GM18873 (cell line): ENCODE data around the gene FLVCR2.
A peak's percentile ranks its signal among the peaks of the same experiment; 100 is the strongest.

ENCODE experiments used
- ATAC-seq: cut with Tn5 transposase; IDR thresholded peaks from one replicate; pipeline ENCODE4 v1.9.1; 2021; ENCODE audit warnings: mild to moderate bottlenecking, moderate library complexity, moderate number of reproducible peaks; ENCODE audit not compliant: unreplicated experiment, low FRiP score

The FLVCR2 gene, protein sequence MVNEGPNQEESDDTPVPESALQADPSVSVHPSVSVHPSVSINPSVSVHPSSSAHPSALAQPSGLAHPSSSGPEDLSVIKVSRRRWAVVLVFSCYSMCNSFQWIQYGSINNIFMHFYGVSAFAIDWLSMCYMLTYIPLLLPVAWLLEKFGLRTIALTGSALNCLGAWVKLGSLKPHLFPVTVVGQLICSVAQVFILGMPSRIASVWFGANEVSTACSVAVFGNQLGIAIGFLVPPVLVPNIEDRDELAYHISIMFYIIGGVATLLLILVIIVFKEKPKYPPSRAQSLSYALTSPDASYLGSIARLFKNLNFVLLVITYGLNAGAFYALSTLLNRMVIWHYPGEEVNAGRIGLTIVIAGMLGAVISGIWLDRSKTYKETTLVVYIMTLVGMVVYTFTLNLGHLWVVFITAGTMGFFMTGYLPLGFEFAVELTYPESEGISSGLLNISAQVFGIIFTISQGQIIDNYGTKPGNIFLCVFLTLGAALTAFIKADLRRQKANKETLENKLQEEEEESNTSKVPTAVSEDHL

DNA sequence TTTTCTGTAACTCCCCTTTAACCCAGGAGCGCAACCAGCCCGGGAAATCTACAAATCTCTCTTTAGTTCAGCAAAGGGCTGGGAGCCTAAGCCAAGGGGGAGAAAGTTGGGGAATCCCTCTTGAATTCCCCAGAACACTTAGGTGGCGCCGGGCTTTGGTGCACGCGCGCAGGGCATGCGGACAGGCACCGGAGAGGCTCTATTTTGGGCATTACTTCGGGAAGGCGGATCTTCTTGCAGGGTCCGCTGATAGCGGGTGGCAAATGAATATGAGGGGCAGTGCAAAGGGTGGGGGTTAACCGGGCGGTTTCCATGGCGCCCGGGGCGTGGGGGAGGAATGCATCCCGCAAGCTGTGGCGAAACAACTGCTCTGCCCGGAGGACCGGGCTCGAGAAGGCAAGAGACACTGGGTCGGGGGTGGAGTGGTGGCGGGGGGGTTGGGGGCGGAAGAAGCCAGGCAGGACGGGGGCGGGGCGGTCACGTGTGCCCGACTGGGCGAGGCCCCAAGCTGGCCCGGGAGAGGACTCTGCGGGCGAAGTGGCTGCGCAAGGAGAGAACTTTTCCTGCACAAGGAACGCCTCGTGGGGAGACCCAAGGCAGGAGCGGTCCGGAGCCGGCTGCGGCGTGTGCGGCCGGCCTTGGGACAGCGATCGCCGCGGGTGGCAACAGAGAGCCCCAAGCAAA, at the start of gene FLVCR2:
Gene FLVCR2, plus strand, starts transcription at position 519 of the 684 bp plus-strand sequence. CDS start 353 bp downstream, outside the sequence.
- ATAC-seq = no peak

DNA sequence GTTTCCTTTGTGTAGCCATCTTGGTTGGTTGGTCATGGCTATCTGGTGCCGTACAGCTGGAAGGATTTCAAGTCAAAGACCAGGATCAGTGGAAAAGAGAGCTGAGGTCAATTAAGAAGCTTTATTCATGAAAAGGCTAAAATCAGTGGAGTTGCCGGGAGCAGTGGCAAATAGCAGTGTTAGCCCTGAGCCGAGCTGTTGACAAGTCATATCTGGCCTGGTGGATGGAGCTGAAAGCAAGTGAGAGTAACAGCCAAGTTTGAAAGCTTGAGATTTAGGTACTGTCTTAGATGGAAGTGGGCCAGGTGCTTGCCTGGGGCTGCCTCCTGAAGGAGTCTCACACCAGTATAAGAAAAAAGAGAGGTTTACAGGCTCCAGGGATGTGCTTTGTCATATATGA, 47.2 kb upstream of the FLVCR2 start:
- ATAC-seq = no peak

DNA sequence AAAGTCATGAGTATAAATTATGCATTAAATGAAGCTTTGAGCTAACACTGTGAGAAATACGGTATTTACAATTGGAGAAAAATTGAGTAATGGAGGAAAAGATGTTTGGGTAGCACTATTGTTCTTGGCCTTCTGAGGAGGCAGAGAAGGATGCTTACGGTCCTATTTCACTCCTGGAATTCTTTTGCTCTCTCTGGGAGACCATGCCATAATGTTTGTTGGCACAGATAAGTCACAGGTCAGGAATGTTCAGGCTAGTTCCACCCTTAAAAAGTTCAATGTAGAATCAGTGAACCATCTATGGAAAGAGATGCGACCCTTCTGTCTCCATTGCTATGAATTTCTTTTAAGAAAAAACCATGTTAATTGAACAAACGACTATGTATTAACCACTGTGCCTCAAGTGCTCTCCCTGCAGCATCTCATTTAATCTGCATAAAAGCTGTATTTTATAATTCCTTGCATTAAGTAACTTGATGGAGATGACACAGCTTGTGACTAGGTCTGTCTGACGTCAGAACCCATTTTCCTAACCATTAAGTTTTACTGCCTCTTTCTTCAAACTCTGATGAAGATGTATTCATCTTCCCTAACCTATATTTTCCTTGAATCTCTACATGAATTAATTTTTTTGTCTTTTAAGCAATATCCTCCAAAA, 46.6 kb upstream of the FLVCR2 start:
- no peak for ATAC-seq

DNA sequence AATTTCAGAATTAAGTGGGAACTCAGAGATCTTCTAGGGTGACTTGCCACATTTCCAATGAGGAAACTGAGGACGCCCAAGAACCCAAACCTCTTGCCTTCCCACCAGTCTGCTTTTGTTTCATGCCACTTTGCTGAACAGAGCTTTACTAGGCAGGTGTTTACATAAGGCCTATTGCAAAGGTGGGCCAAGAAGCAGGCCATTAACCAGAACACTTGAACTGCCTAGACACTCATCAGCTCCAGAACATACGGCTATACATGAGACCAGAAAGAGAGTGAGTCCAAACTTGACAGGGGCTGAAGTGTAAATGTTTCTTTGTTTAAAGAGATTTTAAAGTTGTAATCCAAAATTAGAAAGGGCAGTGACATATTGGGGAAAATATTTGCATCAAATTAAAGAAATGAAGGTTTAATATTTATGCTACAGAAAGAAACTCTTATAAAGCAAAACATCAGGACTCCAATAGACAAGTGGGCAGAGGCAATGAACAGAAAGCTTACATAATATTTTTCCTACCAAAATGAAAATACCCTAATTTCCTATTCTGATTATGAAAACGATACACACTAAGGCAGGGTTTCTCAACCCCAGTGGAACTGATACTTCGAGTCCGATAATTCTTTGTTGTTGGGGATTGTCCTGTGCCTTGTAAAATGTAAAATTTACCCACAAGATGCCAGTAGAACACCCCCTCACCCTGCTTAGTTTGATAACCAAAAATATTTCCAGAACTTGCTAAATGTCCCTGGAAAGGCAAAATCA, 44.4 kb upstream of the FLVCR2 start:
- no peak for ATAC-seq

DNA sequence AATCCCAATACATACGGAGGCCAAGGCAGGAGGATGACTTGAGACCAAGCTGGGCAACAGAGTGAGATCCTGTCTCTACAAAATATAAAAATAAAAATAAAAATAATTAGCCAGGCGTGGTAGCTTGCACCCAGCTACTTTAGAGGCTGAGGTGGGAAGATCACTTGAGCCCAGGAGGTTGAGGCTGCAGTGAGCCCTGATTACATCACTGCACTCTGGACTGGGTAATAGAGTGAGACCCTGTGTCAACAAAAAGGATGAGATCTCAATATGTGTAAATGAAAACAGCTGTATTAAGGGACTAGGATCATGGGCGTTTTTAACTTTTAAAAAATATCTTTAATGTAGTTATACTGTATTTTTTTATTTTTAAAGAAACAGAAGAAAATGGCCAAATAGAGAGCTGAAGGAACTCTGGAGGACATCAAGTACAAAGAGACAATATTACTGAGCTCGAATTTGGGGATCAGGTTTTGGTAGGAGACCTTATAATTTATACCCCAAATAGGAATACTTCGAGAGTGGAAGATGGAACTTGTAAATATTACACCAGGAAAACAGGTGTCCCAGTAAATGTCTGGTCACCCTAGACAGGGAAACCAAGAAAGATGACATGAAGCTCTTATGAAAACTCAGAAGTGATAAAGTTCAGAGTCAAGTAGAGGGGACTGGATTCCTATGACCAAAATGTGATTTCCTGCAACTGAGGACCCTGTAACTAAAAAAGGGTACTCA, 43.1 kb upstream of the FLVCR2 start:
- no peak for ATAC-seq

DNA sequence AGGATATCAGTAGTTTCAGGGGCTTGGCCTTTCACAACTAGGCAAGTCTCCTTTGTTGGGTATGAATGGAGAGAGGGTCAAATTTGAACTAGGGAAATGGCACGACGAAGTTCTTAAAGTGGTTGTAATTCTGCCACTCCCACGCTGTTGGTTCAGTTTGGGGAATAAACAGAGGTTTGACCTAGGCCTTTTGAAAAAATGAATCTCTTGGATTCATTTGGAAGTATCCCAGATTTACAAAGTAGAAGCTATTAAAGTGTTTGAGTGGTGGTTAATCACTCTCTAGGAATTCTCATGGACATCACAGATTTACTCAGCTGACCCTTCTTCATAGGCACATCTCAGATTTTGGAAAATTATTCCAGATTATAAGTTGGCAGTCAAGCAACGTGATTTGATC, 41.3 kb upstream of the FLVCR2 start:
- no peak for ATAC-seq

DNA sequence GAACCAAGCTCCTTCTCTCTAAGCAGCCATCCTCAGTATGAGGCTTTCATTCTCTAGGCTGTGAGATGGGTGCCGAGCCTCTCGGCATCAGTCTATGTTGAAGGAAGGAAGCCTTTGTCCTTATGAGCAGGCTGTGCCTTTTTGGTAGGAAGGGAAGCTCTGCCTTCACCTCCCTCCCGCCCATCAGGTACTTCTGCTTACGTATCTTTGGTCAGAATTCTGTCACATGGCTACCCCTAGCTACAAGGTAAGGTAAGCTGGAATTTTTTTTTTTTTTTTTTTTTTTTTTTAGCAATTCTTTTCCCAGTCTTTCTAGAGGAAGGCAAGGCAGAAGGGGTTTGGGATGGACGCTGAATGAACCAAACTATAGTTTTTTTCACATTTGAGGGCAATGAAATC, 39.3 kb upstream of the FLVCR2 start:
- ATAC-seq = no peak

DNA sequence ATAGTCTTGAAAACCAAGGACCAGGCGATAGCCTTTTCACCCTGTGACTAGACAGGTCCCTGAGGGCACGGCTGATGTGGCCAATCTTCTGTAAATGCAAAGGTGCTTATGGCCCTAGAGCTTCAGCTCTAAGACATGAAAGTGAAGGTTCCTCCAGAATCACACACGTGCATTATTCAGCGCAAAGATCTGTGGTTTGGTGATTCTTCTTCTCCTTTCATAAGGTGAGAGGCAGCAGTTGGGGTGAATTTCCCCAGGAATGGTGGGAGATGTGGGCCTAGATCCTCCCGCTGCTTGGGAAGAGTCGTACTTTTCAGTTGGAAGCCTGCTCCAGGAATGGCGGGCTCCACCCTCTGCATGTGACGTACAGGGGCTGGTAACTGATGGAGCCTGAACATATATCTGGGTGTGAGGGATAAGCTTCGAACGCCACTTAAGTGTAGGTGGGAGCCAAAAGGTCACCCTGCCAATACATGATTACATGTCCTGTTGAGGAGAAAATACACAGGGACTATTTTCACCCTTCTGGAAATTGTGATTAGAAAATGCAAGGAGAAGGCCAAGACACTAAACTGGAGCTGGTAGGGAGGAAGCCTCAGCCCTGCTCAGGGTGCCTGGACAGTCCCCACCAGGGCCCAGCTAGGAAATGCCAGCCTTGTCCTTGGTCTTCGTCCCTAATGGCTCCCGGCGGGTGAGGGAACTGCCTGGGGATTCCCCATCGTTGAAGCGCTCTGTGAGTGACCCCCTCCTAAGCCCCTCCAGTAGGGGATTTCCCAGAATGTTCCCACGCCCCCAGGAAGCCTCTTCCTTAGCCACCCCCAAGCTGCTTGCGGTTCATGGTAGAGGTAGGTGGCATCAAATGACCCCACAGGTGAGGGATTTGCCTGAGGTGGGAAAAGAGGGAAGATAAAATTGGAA, 38.6 kb upstream of the FLVCR2 start:
- ATAC-seq = peak; percentile 38

DNA sequence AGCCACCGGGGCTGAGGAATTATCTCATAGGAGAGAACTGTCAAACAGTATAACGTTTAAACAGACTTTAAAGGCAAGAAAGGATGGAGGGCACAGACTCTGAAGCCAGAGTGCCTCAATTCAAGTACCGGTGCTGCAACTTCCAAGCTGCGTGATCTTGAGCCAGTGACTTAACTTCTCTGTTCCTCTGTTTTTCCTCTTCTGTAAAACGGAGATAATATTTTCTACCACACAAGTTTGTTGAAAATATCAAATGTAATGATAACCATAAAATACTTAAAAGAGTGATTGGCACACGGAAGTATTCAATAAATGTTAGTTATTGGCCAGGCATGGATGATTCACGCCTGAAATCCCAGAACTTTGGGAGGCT, 38.0 kb upstream of the FLVCR2 start:
- ATAC-seq = no peak

DNA sequence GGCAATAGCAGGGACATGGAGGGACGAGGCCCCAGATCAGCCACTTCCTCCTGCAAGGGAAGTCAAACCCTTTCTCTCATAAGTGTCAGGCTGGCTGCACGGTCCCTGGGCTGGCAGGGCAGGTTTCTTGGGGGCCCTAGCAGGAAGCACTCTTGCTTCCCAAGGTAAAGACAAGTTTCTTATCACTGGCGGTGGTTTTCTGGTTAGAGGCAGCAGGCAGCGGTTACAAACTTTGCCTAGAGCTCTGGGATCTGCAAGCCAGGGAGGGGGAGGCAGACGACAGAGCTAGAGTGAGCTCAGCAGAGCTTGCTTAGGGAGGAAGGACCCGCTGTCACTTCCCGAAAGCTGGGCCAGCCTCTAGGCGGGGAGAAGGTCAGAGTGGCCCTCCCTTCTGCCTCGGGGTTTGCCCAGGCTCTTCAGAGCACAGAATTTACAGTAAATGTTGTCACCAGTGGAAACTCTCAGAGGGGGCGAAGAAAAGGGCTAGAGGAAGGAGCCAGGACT, 35.8 kb upstream of the FLVCR2 start:
- ATAC-seq = peak; percentile 47

DNA sequence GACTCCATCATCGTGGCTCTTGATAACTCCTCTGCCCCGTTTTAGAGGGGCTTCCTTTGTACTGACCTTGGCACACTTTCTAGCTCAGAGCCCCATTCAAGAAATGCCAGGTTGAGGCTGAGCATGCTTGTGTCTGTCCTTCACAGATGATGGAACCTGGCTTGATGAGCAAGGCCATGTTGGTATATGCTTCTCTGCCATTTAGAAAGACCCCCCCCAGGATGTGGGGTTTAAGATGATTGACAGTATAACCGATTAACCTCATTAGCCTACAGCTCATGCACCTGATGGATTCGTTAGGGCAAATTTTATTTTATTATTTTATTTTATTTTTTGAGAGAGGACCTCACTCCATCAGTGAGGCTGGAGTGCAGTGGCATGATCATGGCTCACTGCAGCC, 35.2 kb upstream of the FLVCR2 start:
- ATAC-seq = no peak

DNA sequence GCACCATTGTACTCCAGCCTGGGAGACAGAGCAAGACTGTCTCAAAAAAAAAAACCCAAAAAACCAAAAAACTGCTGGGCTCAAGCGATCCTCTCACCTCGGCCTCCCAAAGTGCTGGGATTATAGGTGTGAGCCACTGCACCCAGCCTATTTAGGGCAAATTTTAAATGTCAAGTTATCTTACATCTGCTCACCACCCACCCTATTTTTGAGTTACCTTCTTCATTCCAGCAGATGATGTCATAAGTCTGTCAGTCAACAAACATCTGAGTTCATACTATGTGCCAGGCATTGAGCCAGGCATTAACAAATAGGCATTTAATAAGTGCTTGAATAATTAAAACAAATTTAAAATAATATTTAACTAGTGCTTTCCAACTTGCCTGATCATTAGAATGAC, 34.6 kb upstream of the FLVCR2 start:
- ATAC-seq = no peak

DNA sequence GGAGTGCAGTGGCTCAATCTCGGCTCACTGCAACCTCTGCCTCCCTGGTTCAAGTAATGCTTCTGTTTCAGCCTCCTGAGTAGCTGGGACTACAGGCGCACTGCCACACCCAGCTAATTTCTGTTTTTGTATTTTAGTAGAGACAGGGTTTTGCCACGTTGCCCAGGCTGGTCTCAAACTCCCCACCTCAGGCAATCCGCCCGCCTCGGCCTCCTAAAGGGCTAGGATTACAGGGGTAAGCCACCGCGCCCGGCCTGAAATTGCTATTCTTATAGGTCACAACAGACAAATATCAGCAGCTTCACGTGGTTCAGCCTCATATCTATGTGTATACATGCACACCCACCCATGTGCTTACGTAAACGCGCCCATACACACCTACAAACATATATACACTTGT, 32.5 kb upstream of the FLVCR2 start:
- ATAC-seq = no peak

DNA sequence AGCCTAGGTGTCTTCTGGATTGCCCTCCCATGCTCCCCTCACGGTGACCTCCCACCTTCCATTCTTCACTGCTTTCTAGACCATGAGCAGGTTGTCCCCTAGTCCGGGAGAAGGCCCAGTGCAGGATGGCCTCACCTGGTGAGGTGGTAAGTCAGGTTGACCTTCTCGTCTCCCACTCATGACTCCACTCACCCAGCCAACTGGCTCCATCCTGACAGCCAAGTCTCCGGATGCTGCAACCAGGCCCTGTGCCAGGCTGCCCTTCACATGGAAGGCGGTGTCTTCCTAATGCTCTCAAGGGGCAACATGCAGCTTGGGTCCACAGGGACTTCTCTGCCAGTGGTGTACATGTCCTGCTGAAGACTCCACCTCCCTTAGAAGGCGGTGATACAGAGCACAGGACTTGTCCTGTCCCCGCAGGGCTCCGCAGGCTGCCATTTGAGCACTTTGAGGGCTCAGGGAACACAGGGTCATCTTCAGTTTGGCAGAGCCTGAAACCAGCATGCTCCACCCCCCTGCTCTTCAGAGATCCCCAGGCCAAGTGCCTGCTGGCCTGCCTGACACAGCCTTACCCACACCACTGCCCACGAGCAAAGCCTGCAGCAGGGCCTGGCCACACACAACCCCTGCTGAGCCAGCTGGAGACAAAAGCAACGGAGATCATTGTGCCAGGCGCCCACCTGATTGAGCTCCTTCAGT, 30.7 kb upstream of the FLVCR2 start:
- no peak for ATAC-seq

DNA sequence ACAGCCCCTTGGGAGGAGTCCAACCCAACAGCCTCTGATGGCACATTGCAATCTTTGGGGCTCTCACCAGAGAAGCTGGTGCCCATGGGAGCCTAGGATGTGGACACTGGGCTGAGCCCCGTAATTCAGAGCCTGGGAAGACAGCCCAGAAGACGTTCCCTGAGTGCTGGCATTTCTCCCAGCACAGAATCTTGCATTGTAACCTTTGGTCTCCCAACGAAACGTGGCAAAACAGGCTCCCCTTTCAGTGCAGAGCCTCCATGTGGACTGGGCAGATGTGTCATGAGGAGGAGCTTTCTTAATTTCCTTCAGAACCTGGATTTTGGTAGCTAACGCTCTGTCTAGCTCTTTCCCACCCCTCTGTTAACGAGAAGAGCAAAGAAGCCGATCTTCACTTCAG, 29.9 kb upstream of the FLVCR2 start:
- ATAC-seq = no peak

DNA sequence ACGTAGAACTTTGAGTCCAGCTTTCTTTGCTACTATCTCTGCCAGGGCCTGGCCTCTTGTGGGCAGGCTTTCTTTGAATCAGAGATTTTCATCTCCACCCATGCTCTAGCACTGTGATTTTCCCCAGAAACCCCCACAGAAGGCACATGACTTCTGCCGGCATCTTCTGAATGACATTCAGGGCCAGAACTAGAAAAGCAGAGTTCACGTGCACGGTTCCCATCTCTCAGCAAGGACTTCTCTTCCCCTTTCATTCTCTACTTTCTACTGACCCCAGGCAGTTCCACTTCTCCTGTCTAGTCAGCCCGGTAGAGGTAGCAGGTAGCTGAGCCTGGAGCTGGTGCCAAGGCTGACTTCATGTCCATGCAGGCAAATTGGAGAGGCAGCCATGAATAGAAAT, 29.3 kb upstream of the FLVCR2 start:
- no peak for ATAC-seq

DNA sequence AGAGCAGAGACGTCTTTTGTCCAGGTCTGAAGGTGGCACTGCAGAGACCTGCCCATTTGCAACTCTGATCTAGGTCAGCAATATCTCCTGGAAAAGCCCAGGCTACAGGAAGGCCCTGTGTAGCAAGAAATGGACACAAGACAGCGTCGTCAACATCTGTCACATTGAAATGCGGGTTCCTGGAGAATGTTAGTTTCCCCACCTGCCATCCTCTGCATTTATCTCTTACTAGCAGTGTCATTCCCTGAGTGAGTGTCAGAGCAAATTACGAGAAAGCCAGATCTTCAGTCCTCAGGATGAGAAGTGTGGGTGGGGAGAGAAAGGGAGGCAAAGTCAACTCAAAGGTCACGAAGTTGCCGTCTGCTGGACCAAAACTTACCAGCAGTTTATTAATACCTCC, 27.4 kb upstream of the FLVCR2 start:
- no peak for ATAC-seq

DNA sequence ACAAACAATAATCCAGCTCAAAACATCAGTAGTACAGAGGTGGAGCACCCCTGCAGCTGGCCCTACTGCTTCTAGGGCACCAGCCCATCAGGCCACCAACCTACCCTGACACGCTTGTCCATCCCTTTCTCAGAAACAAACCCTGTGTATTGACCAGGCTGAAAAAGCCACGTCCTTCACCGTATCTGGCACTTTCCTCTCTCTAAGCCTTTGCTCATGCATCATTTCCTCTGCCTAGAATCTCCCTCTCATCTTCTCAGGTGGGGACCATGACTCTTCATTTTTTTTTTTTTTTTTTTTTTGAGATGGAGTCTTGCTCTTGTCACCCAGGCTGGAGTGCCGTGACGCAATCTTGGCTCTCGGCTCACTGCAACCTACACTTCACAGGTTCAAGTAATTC, 25.3 kb upstream of the FLVCR2 start:
- ATAC-seq = no peak
